ENCODE data around the gene CDH4. TPM values are rescaled to one million over a fixed set of nuclear protein-coding genes. Genes with fewer than 3 reads are reported as not detected.

Gene CDH4
- total RNA-seq, 1 donor from 2014 or later: not detected

GRCh38 chr20:61900011-61900944, 648.2 kb downstream of the CDH4 start:
- Histone ChIP-seq H3K27ac (no peak overlapping the region), H3K27me3 (no peaks in the 10 kb centered on the region)

DNA sequence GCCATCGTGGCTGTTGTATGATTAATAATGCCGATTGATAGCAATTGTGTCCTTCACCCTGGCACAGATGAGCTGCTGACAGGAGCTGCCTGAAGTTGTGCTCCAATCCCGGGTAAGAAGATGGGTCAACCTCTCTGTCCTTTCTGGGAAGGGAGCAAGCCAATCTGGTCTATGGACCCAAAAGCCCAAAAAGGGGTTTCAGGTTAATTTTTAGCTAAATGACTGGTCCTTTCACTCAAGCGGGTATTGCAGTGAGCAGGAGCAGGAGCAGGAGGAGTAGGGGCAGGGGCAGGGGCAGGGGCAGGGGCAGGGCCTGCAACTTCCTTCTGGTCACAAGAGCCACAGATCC, 648.9 kb downstream of the CDH4 start:
- H3K4me3 ChIP-seq: no peak overlapping the region
- TF ChIP-seq, protein P1, sequence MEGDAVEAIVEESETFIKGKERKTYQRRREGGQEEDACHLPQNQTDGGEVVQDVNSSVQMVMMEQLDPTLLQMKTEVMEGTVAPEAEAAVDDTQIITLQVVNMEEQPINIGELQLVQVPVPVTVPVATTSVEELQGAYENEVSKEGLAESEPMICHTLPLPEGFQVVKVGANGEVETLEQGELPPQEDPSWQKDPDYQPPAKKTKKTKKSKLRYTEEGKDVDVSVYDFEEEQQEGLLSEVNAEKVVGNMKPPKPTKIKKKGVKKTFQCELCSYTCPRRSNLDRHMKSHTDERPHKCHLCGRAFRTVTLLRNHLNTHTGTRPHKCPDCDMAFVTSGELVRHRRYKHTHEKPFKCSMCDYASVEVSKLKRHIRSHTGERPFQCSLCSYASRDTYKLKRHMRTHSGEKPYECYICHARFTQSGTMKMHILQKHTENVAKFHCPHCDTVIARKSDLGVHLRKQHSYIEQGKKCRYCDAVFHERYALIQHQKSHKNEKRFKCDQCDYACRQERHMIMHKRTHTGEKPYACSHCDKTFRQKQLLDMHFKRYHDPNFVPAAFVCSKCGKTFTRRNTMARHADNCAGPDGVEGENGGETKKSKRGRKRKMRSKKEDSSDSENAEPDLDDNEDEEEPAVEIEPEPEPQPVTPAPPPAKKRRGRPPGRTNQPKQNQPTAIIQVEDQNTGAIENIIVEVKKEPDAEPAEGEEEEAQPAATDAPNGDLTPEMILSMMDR (IDR thresholded peaks at IDR 0.05): no peak
- intact Hi-C loops (cut with DNase I): no loop called here
- no peak for DNase-seq (ENCODE audit: low spot score in 2 of 2)
- H3K27me3 ChIP-seq: no peaks in the 10 kb centered on the region
- H3K27ac ChIP-seq: no peak overlapping the region
- H3K9me3 ChIP-seq: no peaks in the 10 kb centered on the region
- H3K4me1 ChIP-seq: no peaks in the 10 kb centered on the region
- H3K36me3 ChIP-seq: no peaks in the 10 kb centered on the region

More at GRCh38 chr20:61900011-61900944, 648.2 kb downstream of the CDH4 start:
- intact Hi-C loops (cut with DNase I): no loop called here
- Histone ChIP-seq H3K36me3 (no peaks in the 10 kb centered on the region), H3K4me3 (no peak overlapping the region), H3K9me3 (no peaks in the 10 kb centered on the region), H3K4me1 (no peaks in the 10 kb centered on the region)
- TF ChIP-seq, protein P1 (IDR thresholded peaks at IDR 0.05): no peak
- no peak for DNase-seq (ENCODE audit: low spot score in 2 of 2)

DNA sequence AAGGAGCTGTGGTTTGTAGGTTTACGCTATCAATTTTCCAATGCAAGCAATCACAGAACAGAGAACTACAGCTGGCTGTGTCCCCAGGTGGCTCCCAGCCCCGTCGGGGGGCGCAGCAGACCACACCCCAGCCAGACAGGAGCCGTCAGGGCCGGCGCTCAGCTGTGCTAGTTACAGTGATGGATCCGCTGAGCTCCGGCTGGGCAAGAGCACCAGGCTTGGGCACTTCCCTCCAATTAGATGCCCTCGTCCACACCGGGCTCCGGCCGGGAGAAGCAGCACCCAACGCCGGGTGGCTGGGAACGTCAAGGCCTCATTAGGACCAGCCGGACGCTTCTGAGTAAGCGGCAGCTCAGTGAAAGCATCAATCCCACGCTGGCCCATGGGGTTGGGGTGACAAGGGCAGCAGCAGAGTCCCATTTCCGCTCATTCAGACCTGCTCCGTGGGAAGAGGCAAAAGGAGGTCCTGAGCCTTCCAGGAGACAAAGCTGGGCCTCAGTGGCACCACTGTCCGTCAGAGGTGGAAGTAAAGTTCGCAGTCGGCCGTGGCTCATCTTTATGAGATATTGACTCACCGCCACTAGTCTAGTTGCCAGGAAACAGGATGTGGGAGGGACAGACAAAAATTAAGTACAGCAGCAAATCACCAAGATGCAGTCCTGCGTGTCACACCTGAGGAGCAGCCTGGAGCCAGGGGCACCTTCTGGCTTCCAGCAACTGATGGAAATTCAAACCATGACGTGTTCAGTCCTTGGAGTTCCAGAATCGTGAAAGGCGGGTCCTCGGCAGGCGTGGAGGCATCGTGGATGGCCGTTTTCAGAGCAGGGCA, 649.5 kb downstream of the CDH4 start:
- Histone ChIP-seq H3K4me3 (no peak overlapping the region), H3K9me3 (no peaks in the 10 kb centered on the region), H3K36me3 (no peaks in the 10 kb centered on the region), H3K4me1 (no peaks in the 10 kb centered on the region), H3K27me3 (no peaks in the 10 kb centered on the region), H3K27ac (no peak overlapping the region)
- DNase-seq (ENCODE audit: low spot score in 2 of 2): no peak
- TF ChIP-seq, protein P1 (IDR thresholded peaks at IDR 0.05): no peak
- intact Hi-C loops (cut with DNase I): no loop called here

- H3K4me1 ChIP-seq: no peaks in the 10 kb centered on the region
- no peak overlapping the region for H3K4me3 ChIP-seq
- intact Hi-C loops (cut with DNase I): no loop called here
- H3K36me3 ChIP-seq: no peaks in the 10 kb centered on the region
- no peaks in the 10 kb centered on the region for H3K27me3 ChIP-seq
- no peaks in the 10 kb centered on the region for H3K9me3 ChIP-seq
- DNase-seq (ENCODE audit: low spot score in 2 of 2): no peak
- H3K27ac ChIP-seq: no peak overlapping the region
- TF ChIP-seq, protein P1 (IDR thresholded peaks at IDR 0.05): no peak
Observed at GRCh38 chr20:61902221-61902869, 650.3 kb downstream of the CDH4 start.

GRCh38 chr20:61903575-61904340, 651.7 kb downstream of the CDH4 start:
- Histone ChIP-seq H3K9me3 (no peaks in the 10 kb centered on the region), H3K4me1 (no peaks in the 10 kb centered on the region), H3K27me3 (no peaks in the 10 kb centered on the region), H3K4me3 (no peak overlapping the region), H3K27ac (no peak overlapping the region), H3K36me3 (no peaks in the 10 kb centered on the region)
- TF ChIP-seq, protein P1 (IDR thresholded peaks at IDR 0.05): no peak
- DNase-seq (ENCODE audit: low spot score in 2 of 2): no peak
- intact Hi-C loops (cut with DNase I): no loop called here
